Stimulated activated CD4-positive, alpha-beta T cell treated with anti-CD3 and anti-CD28 coated beads, Interleukin-2, amount 100 ng/mL, for 24 hours (primary cell): ENCODE data around the gene NECAP2.
"Not testable (repeated sequence)": the region's sequence is repeated elsewhere in the genome, so short reads cannot be mapped to it uniquely, and the experiment has no call there.

Source experiments
- DNase-seq, 2 donors: peaks; one replicate each; pipeline ENCODE4 v3.0.0-alpha.2; 2020

Gene NECAP2

GRCh38 chr1:16500466-16500865 lies 59.9 kb downstream of the NECAP2 start:
- not testable (repeated sequence) for DNase-seq

DNA sequence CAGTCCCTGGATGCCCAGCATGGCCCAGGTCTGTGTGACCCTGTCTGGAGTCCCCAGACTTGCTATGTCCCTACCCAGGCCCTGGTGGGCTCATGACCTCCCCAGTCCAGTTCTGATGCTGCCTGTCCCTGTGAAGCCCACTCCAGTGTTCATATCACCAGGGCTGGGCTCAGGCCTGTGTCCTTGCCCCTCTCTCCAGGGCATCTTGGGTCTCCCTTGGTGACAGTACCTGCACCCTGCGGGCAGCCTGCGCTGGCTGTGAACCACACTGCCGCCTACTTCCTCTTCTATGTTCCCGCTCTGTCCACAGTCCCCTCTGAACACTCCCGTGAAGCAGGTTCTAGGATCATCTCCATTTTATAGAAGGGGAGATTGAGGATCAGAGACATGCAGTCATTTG lies 60.5 kb downstream of the NECAP2 start:
- not testable (repeated sequence) for DNase-seq

DNA sequence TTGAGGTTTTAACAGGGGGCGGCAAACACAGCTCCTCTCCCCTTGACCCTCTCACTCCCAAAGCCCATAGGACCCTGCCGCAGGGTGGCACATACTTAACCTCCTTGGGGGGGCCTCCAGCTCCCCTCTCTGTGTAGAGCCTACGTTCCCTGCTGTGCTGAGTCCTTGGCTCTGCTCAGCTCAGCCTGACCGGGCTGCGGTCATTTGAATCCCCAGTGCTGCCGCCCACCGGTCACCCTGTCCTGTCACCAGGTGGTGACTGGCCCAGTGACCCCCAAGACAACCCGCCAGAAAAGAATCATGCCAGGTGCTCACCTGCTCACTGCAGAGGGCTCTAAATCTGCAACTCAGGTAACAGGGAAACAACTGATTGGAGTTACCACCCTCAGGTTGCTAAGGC lies 60.9 kb downstream of the NECAP2 start:
- DNase-seq = not testable (repeated sequence)

DNA sequence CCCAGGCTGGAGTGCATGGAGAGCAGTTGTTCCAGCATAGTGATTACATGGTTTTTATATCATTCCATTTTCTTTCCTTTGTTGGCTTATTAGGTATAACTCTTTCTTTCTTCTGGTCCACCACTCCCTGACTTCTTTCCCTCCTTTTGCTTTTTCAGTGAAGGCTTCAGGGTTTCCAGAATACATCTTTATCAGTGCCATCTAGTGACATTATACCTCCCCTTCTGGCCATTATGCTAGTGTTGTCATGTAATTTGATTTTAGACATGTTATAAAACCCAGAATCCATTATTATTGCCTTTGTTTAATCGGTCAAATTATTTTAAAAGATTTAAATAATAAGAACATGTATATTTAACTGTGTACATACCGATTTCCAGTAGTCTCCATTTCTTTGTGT lies 63.0 kb downstream of the NECAP2 start:
- DNase-seq = no peak

DNA sequence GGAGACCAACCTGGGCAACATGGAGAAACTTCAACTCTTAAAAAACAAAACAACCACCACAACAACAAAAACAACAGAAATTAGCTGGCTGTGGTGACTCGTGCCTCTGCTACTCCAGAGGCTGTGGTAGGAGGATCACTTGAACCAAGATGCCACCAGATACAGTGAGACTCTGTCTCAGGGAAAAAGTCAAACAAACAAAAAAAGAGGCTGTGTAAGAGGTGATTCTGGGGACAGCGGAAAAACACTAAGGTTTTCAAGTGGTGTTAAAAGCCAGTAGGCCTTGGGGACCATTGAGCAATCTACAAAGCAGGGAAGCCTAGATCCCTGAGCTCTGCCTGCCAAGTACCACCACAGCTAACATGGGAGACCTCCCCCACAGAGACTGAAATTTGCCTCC lies 65.3 kb downstream of the NECAP2 start:
- not testable (repeated sequence) for DNase-seq

GRCh38 chr1:16506364-16507136 lies 66.0 kb downstream of the NECAP2 start:
- DNase-seq = not testable (repeated sequence)

DNA sequence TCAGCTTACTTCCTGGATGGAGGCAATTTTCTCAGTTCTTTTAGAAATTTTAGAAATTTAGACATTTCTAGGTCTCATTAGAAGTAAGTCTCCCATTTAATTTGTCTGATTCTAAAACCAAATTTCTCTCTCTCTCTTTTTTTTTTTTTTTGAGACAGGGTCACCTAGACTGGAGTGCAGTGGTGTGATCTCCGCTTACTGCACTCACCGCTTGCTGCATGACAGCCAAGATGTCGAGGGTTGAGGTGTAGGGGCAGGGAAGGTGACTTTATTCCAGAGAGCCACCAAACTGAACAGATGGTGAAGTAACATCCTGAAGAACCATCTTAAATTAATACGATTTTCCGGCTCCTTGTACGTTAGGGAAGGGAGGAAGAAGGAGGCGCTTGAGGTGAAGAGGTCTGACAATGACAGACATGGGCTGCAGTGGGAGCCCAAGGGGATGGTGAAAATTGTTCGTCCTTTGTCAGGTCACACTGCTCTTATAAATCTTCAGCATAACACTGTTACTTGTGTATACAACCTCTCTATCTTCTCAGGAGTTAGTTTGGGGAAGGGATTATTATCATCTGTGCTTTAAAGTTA lies 68.4 kb downstream of the NECAP2 start:
- DNase-seq = peak; percentile 22 to 36
